ENCODE data around the gene MEX3A.

MEX3A gene

DNA sequence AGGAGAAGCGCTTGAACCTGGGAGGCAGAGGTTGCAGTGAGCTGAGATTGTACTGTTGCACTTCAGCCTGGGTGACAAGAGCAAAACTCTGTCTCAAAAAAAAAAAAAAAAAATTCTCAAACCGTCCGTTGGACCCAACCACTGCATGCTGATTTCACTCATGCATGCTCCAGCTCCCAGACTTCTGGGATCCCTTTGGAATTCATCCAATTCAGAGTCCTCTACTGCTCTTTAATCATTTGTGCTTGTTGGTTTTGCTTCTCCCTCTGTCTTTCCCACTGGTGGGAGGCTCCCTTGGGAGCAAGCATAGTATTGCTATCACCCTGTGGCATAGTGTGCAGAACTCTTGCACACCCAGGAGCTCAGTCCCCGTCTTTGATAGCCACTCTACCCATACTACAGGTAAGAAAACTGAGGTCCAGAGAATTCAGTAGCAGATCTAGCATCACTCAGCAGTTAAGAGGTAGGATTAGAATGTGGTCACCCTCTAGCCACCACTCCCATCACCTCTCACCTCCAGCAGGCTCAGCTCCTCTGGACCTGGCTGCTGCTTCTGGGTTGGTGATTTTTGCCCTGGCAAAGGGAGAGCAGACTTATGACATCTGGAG, 29.2 kb upstream of the MEX3A start:
- no peak for DNase-seq (ENCODE audit: low read depth)
- TF ChIP-seq, protein P1, sequence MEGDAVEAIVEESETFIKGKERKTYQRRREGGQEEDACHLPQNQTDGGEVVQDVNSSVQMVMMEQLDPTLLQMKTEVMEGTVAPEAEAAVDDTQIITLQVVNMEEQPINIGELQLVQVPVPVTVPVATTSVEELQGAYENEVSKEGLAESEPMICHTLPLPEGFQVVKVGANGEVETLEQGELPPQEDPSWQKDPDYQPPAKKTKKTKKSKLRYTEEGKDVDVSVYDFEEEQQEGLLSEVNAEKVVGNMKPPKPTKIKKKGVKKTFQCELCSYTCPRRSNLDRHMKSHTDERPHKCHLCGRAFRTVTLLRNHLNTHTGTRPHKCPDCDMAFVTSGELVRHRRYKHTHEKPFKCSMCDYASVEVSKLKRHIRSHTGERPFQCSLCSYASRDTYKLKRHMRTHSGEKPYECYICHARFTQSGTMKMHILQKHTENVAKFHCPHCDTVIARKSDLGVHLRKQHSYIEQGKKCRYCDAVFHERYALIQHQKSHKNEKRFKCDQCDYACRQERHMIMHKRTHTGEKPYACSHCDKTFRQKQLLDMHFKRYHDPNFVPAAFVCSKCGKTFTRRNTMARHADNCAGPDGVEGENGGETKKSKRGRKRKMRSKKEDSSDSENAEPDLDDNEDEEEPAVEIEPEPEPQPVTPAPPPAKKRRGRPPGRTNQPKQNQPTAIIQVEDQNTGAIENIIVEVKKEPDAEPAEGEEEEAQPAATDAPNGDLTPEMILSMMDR (IDR thresholded peaks at IDR 0.05; ENCODE audit: insufficient read depth, low read depth, low read length, missing control alignments): no peak
- no peak overlapping the region for H3K4me3 ChIP-seq (ENCODE audit: low read depth, low read length)

DNA sequence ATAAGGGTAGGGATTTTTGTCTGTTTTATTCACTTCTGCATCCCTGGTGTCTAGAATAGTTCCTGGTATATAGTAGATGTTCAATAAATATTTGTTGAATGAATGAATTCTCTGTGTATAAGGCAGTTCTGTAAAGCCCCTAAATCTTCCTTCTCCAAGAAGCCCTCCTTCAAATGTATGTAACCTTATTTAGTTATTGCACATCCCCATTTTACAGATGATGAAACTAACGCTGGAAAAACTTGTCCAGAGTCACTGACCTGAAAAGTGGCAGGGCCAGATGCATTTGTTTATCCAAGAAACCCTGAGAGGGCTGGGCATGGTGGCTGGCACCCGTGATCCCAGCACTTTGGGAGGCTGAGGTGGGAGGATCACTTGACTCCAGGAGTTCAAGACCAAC, 28.0 kb upstream of the MEX3A start:
- H3K4me3 ChIP-seq (ENCODE audit: low read depth, low read length): no peak overlapping the region
- TF ChIP-seq, protein P1 (IDR thresholded peaks at IDR 0.05; ENCODE audit: insufficient read depth, low read depth, low read length, missing control alignments): no peak

DNA sequence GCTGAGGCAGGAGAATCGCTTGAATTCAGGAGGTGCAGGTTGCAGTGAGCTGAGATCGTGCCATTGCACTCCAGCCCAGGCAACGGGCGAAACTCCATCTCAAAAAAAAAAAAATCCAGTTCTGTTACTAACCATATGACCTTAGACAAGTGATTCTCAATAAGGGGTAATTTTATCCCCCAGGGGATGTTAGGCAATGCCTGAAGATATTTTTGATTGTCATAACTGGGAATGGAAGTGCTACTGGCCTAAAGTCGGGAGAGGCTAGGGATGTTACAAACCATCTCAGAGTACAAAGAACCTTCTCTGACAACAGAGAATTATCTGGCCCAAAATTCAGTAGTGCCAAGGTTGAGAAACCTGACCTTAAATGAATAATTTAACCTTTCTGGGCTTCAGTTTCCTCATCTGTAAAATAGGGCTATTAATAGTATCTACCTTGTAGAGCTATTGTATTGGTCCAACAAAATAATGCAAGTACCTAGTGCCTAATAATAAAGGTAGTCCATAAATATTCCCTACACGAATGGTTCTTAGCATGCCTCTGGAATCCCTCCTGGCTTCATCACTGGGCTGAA, 26.5 kb upstream of the MEX3A start:
- TF ChIP-seq, protein P1 (IDR thresholded peaks at IDR 0.05; ENCODE audit: insufficient read depth, low read depth, low read length, missing control alignments): no peak
- no peak overlapping the region for H3K4me3 ChIP-seq (ENCODE audit: low read depth, low read length)
- DNase-seq (ENCODE audit: low read depth): no peak

More for the DNA sequence above, 28.0 kb upstream of the MEX3A start:
- DNase-seq (ENCODE audit: low read depth): no peak

DNA sequence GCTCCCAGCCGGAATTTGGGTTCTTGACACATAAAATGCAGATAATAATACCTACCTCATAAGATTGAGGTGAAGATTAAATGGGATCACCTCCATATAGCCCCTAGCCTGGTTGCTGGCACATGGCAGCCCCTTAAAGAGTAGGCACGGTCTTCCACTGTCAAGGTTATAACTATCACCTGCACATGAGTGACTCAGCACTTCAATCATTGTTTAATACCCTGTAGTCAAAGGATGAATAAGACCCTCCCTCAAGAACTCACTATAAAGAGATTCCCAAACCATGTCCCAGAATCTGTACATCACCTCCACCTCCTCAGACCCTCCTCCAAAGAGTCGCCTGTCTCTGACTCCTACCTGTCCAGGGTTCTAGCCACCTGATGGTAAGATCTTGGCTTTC, 25.8 kb upstream of the MEX3A start:
- H3K4me3 ChIP-seq (ENCODE audit: low read depth, low read length): no peak overlapping the region
- TF ChIP-seq, protein P1 (IDR thresholded peaks at IDR 0.05; ENCODE audit: insufficient read depth, low read depth, low read length, missing control alignments): no peak
- DNase-seq (ENCODE audit: low read depth): no peak

DNA sequence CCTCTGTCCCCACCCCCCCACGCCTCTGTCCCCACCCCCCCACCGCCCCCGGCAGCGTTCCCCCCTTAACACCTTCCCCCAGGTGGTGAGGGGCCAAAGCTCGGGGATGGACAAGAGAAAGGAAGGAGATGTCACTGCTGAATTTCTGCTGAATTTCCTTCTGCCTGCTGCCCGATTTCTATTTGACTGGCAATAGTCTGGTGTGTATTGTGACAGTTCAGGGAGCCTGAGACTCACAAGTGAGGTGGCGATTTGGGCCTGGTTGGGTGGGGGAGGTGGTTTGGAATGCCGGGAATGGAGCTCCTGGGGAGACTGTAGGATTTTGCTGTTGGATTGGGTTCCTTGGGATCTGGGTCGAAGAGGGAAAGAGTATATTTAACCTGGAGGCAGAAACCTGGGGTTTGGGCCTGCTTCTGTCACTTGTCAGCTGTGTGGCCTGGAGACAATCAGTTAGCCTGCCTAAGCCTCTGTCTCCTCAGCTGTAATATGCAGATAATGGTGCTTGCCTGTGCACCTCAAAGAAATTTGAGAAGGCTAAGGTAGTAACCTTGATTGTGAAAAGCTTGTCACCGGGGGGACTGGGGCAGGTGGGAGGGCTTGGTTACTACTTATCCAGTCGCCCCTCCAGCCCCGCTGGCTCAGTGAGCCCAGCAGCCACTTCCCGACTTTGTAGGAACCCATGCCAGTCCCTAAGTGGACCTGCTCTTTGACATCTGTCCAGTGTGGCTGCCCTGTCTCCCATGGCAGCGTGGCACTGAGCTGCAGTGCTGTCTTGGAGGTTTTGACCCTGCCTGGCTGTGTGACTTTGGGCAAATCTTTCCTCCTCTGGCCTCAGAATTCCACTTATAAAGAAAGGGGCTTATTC, 24.6 kb upstream of the MEX3A start:
- no peak for DNase-seq (ENCODE audit: low read depth)
- H3K4me3 ChIP-seq (ENCODE audit: low read depth, low read length): peak overlapping the region; percentile 52
- TF ChIP-seq, protein P1 (IDR thresholded peaks at IDR 0.05; ENCODE audit: insufficient read depth, low read depth, low read length, missing control alignments): no peak

DNA sequence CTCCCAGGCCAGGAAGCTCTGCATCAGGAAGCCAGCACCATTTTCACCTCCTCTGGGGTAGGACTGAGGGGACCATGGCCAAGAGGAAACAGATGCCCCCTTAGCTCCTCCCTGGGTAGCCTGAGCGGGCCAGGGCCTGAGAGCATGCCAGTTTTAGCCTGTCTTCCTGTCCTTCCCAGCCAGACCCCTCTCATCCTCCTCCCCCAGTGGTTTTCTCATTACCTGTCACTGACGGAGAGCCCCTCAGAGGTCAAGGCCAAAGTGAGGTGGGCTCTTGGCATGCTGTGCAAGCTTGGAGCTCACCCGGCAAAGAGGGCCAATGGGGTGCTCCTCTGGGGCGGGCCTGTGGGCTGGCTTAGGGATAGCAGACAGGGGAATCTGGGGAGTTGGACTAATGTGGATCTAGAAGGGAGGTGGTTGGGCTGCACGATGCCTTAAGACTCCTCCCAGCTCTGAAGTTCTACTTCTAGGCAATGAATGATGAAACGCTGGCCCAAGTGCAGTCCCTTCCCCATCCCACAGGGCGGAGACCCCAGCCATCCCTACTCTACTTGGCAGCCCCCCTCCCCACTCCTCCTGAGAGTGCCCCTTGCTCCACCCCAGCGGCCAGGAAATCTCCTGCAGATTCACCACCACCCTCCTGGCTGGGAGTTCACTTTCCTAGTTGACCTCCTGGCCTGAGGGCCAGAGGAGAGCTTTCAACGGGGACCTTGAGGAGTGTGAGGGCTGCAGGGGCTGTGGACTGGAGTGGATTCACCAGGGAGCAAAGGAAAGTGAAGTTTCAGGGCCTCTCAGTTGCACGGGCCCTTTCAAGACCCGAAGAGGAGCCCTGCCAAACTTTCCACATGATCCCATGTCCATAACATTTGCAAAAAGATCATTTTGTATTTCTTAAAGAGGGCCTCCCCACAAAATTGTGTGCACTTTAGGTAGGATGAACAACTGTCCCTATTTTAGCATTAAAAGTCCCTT, 22.9 kb upstream of the MEX3A start:
- TF ChIP-seq, protein P1 (IDR thresholded peaks at IDR 0.05; ENCODE audit: insufficient read depth, low read depth, low read length, missing control alignments): no peak

More for the DNA sequence above, 22.9 kb upstream of the MEX3A start:
- no peak for DNase-seq (ENCODE audit: low read depth)
- H3K4me3 ChIP-seq (ENCODE audit: low read depth, low read length): peak overlapping the region; percentile 76

Data from GM12865 (cell line).